ENCODE measurements around the gene NPBWR2. TPM values are rescaled to one million over a fixed set of nuclear protein-coding genes. Genes with fewer than 3 reads are reported as not detected.

The NPBWR2 gene
- polyA plus RNA-seq, 1 donor (not counting 4 experiments of a cell fraction or from before 2014, with no cell fraction given): not detected

- Histone ChIP-seq H3K9me3 (ENCODE audit: control insufficient read depth, low read depth, low read length) (peaks cover 16% of the 10 kb centered on the region), H3K27ac (ENCODE audit: control insufficient read depth, insufficient read depth, low read length) (no peak overlapping the region), H3K27me3 (ENCODE audit: control insufficient read depth, extremely low read depth, insufficient read depth, low read length) (no peaks in the 10 kb centered on the region), H3K79me2 (ENCODE audit: control insufficient read depth, insufficient read depth, low read length) (no peaks in the 10 kb centered on the region), H3K36me3 (ENCODE audit: control insufficient read depth in 2 of 2, extremely low read depth in 1 of 2, insufficient read depth in 2 of 2, low read length in 2 of 2) (no peaks in the 10 kb centered on the region), H3K4me1 (ENCODE audit: control insufficient read depth, extremely low read depth, insufficient read depth, low read length) (peaks cover 13% of the 10 kb centered on the region), H3K4me3 (ENCODE audit: control insufficient read depth in 2 of 3, extremely low read depth in 1 of 3, insufficient read depth in 2 of 3, low read depth in 1 of 3, low read length in 3 of 3) (no peak overlapping the region), H2AFZ (ENCODE audit: control insufficient read depth, low read length) (no peak overlapping the region), H3K4me2 (ENCODE audit: control insufficient read depth, extremely low read depth, insufficient read depth, low read depth, low read length) (no peak overlapping the region), H3K9me1 (ENCODE audit: control insufficient read depth, extremely low read depth, insufficient read depth, low read length) (no peaks in the 10 kb centered on the region), H3K9ac (ENCODE audit: control insufficient read depth, extremely low read depth, insufficient read depth, low read length) (no peak overlapping the region), H4K20me1 (ENCODE audit: control insufficient read depth, extremely low read depth, insufficient read depth, low read length) (no peaks in the 10 kb centered on the region)
- DNase-seq (ENCODE audit: low read depth, low spot score) (no peak), FAIRE-seq (no peak)
- TF ChIP-seq EZH2 (IDR thresholded peaks at IDR 0.05; ENCODE audit: low read length) (no peak), CTCF (optimal IDR thresholded peaks at IDR 0.05 in 1 of 3, IDR thresholded peaks at IDR 0.05 in 1 of 3, conservative IDR thresholded peaks at IDR 0.05 in 1 of 3; ENCODE audit: extremely low read depth in 1 of 3, insufficient read depth in 2 of 3, low read length in 3 of 3) (no peak)
- dilution Hi-C loops (cut with MboI; ENCODE audit: extremely low pct_ligation_motif_present, low sequenced_read_pairs): no loop called here
These were observed 41.8 kb upstream of the NPBWR2 start for GRCh38 chr20:64149141-64149540.

- H3K9ac ChIP-seq (ENCODE audit: control insufficient read depth, extremely low read depth, insufficient read depth, low read length): no peak overlapping the region
- H3K79me2 ChIP-seq (ENCODE audit: control insufficient read depth, insufficient read depth, low read length): no peaks in the 10 kb centered on the region
- H3K4me1 ChIP-seq (ENCODE audit: control insufficient read depth, extremely low read depth, insufficient read depth, low read length): peaks cover 13% of the 10 kb centered on the region
- dilution Hi-C loops (cut with MboI; ENCODE audit: extremely low pct_ligation_motif_present, low sequenced_read_pairs): no loop called here
- FAIRE-seq: no peak
- TF ChIP-seq EZH2 (IDR thresholded peaks at IDR 0.05; ENCODE audit: low read length) (no peak), CTCF (optimal IDR thresholded peaks at IDR 0.05 in 1 of 3, IDR thresholded peaks at IDR 0.05 in 1 of 3, conservative IDR thresholded peaks at IDR 0.05 in 1 of 3; ENCODE audit: extremely low read depth in 1 of 3, insufficient read depth in 2 of 3, low read length in 3 of 3) (no peak)
- H3K9me3 ChIP-seq (ENCODE audit: control insufficient read depth, low read depth, low read length): peaks cover 16% of the 10 kb centered on the region
- H4K20me1 ChIP-seq (ENCODE audit: control insufficient read depth, extremely low read depth, insufficient read depth, low read length): no peaks in the 10 kb centered on the region
- H3K27ac ChIP-seq (ENCODE audit: control insufficient read depth, insufficient read depth, low read length): no peak overlapping the region
- no peaks in the 10 kb centered on the region for H3K36me3 ChIP-seq (ENCODE audit: control insufficient read depth in 2 of 2, extremely low read depth in 1 of 2, insufficient read depth in 2 of 2, low read length in 2 of 2)
- no peak overlapping the region for H2AFZ ChIP-seq (ENCODE audit: control insufficient read depth, low read length)
- H3K9me1 ChIP-seq (ENCODE audit: control insufficient read depth, extremely low read depth, insufficient read depth, low read length): no peaks in the 10 kb centered on the region
- H3K27me3 ChIP-seq (ENCODE audit: control insufficient read depth, extremely low read depth, insufficient read depth, low read length): no peaks in the 10 kb centered on the region
- DNase-seq (ENCODE audit: low read depth, low spot score): no peak
- no peak overlapping the region for H3K4me3 ChIP-seq (ENCODE audit: control insufficient read depth in 2 of 3, extremely low read depth in 1 of 3, insufficient read depth in 2 of 3, low read depth in 1 of 3, low read length in 3 of 3)
- no peak overlapping the region for H3K4me2 ChIP-seq (ENCODE audit: control insufficient read depth, extremely low read depth, insufficient read depth, low read depth, low read length)
These were observed 41.2 kb upstream of the NPBWR2 start for GRCh38 chr20:64148581-64148980.

Measured in keratinocyte (primary cell).